Measurements from ENCODE around the gene LRSAM1. TPM values are rescaled to one million over a fixed set of nuclear protein-coding genes. Genes with fewer than 3 reads are reported as not detected.
"Not testable (repeated sequence)": the region's sequence is repeated elsewhere in the genome, so short reads cannot be mapped to it uniquely, and the experiment has no call there.

Gene LRSAM1
- total and polyA plus RNA-seq, 7 donors: 8.3 to 17.7 (median 13.3) TPM

DNA sequence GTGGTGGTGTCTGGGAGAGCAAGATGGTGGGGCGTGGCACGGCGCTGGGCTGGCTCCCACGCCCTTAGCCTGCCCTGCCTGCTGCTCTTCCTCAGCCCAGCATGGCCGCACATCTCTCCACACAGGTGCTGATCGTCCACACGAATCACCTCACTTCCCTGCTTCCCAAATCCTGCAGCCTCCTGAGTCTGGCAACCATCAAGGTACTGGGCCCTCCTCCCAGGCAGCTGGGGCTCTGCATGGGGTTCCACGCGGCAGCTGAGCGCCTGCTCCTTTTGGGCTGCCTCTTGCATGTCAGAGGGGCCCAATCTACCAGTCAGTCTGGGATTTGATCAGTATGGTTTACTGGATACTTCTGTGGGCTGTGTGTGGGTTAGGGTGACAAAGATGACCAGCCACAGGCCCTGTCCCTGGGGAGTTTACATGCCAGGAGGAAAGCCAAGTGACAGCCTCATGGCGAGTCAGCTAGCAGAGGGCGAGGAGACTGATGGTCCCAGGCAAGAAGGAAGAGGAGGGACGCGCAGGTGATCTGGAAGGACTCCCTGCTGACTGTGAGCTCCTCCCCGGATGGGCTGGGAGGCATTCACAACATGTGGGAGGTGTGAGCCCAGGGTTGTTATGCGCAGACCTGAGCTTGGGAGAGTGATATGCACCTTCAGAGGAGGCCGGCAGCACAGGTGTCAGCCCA lies 6.0 kb downstream of the LRSAM1 start:
- H3K9me3 ChIP-seq: no peaks in the 10 kb centered on the region
- ATAC-seq (no peak), DNase-seq (peak in 1 of 2 donors; percentile 50)
- H3K27ac ChIP-seq: no peak overlapping the region
- H3K36me3 ChIP-seq (ENCODE audit: insufficient read depth in 1 of 2, low read depth in 1 of 2): peaks cover 4 to 77% of the 10 kb centered on the region in 2 donors
- H3K4me3 ChIP-seq: no peak overlapping the region
- peaks cover 18% of the 10 kb centered on the region for H3K4me1 ChIP-seq
- TF ChIP-seq, protein P1, sequence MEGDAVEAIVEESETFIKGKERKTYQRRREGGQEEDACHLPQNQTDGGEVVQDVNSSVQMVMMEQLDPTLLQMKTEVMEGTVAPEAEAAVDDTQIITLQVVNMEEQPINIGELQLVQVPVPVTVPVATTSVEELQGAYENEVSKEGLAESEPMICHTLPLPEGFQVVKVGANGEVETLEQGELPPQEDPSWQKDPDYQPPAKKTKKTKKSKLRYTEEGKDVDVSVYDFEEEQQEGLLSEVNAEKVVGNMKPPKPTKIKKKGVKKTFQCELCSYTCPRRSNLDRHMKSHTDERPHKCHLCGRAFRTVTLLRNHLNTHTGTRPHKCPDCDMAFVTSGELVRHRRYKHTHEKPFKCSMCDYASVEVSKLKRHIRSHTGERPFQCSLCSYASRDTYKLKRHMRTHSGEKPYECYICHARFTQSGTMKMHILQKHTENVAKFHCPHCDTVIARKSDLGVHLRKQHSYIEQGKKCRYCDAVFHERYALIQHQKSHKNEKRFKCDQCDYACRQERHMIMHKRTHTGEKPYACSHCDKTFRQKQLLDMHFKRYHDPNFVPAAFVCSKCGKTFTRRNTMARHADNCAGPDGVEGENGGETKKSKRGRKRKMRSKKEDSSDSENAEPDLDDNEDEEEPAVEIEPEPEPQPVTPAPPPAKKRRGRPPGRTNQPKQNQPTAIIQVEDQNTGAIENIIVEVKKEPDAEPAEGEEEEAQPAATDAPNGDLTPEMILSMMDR (IDR thresholded peaks at IDR 0.05): no peak
- intact Hi-C loops (cut with DNase I): no loop called here
- 82 to 86% (median 84%) methylated on average over 17 of the region's 17 CpGs for WGBS, 3 donors
- no peaks in the 10 kb centered on the region for H3K27me3 ChIP-seq (ENCODE audit: insufficient read depth in 3 of 3, low read length in 2 of 3)

GRCh38 chr9:127458921-127459320 lies 7.6 kb downstream of the LRSAM1 start:
- no peak overlapping the region for H3K27ac ChIP-seq
- intact Hi-C loops (cut with DNase I): no loop called here
- 61 to 69% (median 61%) methylated on average over 8 to 9 of the region's 9 CpGs for WGBS, 3 donors
- no peaks in the 10 kb centered on the region for H3K27me3 ChIP-seq (ENCODE audit: insufficient read depth in 3 of 3, low read length in 2 of 3)
- peaks cover 9% of the 10 kb centered on the region for H3K4me1 ChIP-seq
- TF ChIP-seq, protein P1 (IDR thresholded peaks at IDR 0.05): no peak
- H3K36me3 ChIP-seq (ENCODE audit: insufficient read depth in 1 of 2, low read depth in 1 of 2): peaks cover 7 to 93% of the 10 kb centered on the region in 2 donors
- no peak overlapping the region for H3K4me3 ChIP-seq
- ATAC-seq (peak in 1 of 4 donors; percentile 9), DNase-seq (peak in 1 of 2 donors; percentile 27)
- H3K9me3 ChIP-seq: no peaks in the 10 kb centered on the region

DNA sequence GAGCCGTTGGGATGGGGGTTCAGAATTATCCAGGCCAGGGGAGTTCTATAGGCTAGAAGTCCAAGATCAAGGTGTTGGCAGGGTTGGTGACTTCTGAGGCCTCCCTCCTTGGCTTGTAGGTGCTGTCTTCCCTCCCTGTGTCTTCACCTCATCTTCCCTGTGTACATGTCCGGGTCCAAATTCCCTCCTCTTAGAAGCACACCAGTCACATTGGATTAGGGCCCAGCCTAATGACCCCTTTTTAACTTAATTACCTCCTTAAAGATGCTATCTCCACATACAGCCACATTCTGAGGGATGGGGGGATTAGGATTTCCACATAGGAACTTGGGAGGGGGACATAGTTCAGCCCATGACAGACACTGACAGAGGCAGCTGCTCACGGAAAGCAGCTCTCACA lies 12.1 kb downstream of the LRSAM1 start:
- DNase-seq (no peak), ATAC-seq (peak in 1 of 4 donors; percentile 18)
- TF ChIP-seq, protein P1 (IDR thresholded peaks at IDR 0.05): no peak
- Histone ChIP-seq H3K9me3 (no peaks in the 10 kb centered on the region), H3K4me3 (no peak overlapping the region), H3K27me3 (ENCODE audit: insufficient read depth in 3 of 3, low read length in 2 of 3) (no peaks in the 10 kb centered on the region), H3K36me3 (ENCODE audit: insufficient read depth in 1 of 2, low read depth in 1 of 2) (peaks cover 10 to 97% of the 10 kb centered on the region in 2 donors), H3K4me1 (no peaks in the 10 kb centered on the region), H3K27ac (peak overlapping the region; percentile 46)
- intact Hi-C loops (cut with DNase I): no loop called here
- 74 to 84% (median 82%) methylated on average over 3 of the region's 3 CpGs for WGBS, 3 donors

- Histone ChIP-seq H3K9me3 (no peaks in the 10 kb centered on the region), H3K4me1 (no peaks in the 10 kb centered on the region), H3K4me3 (no peak overlapping the region), H3K36me3 (ENCODE audit: insufficient read depth in 1 of 2, low read depth in 1 of 2) (peaks cover 10 to 97% of the 10 kb centered on the region in 2 donors), H3K27me3 (ENCODE audit: insufficient read depth in 3 of 3, low read length in 2 of 3) (no peaks in the 10 kb centered on the region), H3K27ac (peak overlapping the region; percentile 46)
- ATAC-seq (peak; percentile 63 to 90 (median 75)), DNase-seq (peak in 1 of 2 donors; percentile 61)
- intact Hi-C loops (cut with DNase I): no loop called here
- 33 to 37% (median 33%) methylated on average over 7 of the region's 7 CpGs for WGBS, 3 donors
- TF ChIP-seq, protein P1 (IDR thresholded peaks at IDR 0.05): no peak
Observed at GRCh38 chr9:127463911-127464310, 12.6 kb downstream of the LRSAM1 start.

GRCh38 chr9:127466407-127466917 lies 15.2 kb downstream of the LRSAM1 start:
- intact Hi-C loops (cut with DNase I); ATAC-seq: not testable (repeated sequence)
- WGBS, 3 donors: 96 to 99% (median 97%) methylated on average over 5 of the region's 5 CpGs

More at GRCh38 chr9:127466407-127466917, 15.2 kb downstream of the LRSAM1 start:
- not testable (repeated sequence) for H3K9me3 ChIP-seq; H3K27ac ChIP-seq; H3K27me3 ChIP-seq (ENCODE audit: insufficient read depth in 3 of 3, low read length in 2 of 3); H3K4me1 ChIP-seq; H3K4me3 ChIP-seq
- peaks cover 7 to 95% of the 10 kb centered on the region in 2 donors for H3K36me3 ChIP-seq (ENCODE audit: insufficient read depth in 1 of 2, low read depth in 1 of 2)
- DNase-seq: peak in 1 of 2 donors; percentile 19

Measured in psoas muscle (tissue), 8 donors.